ENCODE measurements around the gene CDK5RAP2.

The CDK5RAP2 gene

GRCh38 chr9:120394058-120394669 is 185.8 kb downstream of the CDK5RAP2 start:
- no peak for DNase-seq

GRCh38 chr9:120393386-120394057 is 186.4 kb downstream of the CDK5RAP2 start:
- no peak for DNase-seq

- DNase-seq = no peak
Observed at GRCh38 chr9:120392711-120393110, 187.3 kb downstream of the CDK5RAP2 start.

- DNase-seq = no peak
Observed at GRCh38 chr9:120392245-120392644, 187.7 kb downstream of the CDK5RAP2 start.

GRCh38 chr9:120391691-120392090 is 188.3 kb downstream of the CDK5RAP2 start:
- DNase-seq = no peak

GRCh38 chr9:120390637-120391190 is 189.3 kb downstream of the CDK5RAP2 start:
- no peak for DNase-seq

GRCh38 chr9:120389867-120390266 is 190.1 kb downstream of the CDK5RAP2 start:
- DNase-seq = no peak

- no peak for DNase-seq
Observed at GRCh38 chr9:120389300-120389699, 190.7 kb downstream of the CDK5RAP2 start.

GRCh38 chr9:120388003-120388855 is 191.7 kb downstream of the CDK5RAP2 start:
- no peak for DNase-seq

GRCh38 chr9:120387257-120388002 is 192.5 kb downstream of the CDK5RAP2 start:
- no peak for DNase-seq

- no peak for DNase-seq
Observed at GRCh38 chr9:120386390-120387131, 193.4 kb downstream of the CDK5RAP2 start.

- no peak for DNase-seq
Observed at GRCh38 chr9:120385606-120386389, 194.2 kb downstream of the CDK5RAP2 start.

- DNase-seq = no peak
Observed at GRCh38 chr9:120384925-120385272, 195.1 kb downstream of the CDK5RAP2 start.

- DNase-seq = no peak
Observed at GRCh38 chr9:120383999-120384924, 195.7 kb downstream of the CDK5RAP2 start.

- DNase-seq = no peak
Observed at GRCh38 chr9:120383611-120383998, 196.4 kb downstream of the CDK5RAP2 start.

- DNase-seq = no peak
Observed at GRCh38 chr9:120382453-120382852, 197.5 kb downstream of the CDK5RAP2 start.

GRCh38 chr9:120381839-120382238 is 198.1 kb downstream of the CDK5RAP2 start:
- no peak for DNase-seq

- DNase-seq = no peak
Observed at GRCh38 chr9:120379611-120380010, 200.4 kb downstream of the CDK5RAP2 start.

GRCh38 chr9:120378680-120379079 is 201.3 kb downstream of the CDK5RAP2 start:
- no peak for DNase-seq

All from NCI-H524 treated with DMSO at 0.1 percent for 48 hours (cell line).